H1 (cell line): Measurements from ENCODE around the gene TBL1Y.

ENCODE experiments used
- EZH2 ChIP-seq: fragments of 200-600 bp; sonication (generic); IDR thresholded peaks from 2 replicates; pipeline ENCODE4 v1.7.1; 2012; ENCODE audit warnings: low read depth, mild to moderate bottlenecking, moderate library complexity, low read length, inconsistent platforms; ENCODE audit not compliant: severe bottlenecking
- POLR2A ChIP-seq, 2 experiments: IDR thresholded peaks; 1 replicate in 1 of 2; 2 replicates in 1 of 2; pipeline ENCODE4 v1.6.1; 2011; ENCODE audit warnings: low read depth in 2 of 2, low read length in 2 of 2, mild to moderate bottlenecking in 2 of 2; ENCODE audit errors: control extremely low read depth in 1 of 2
- TEAD4 ChIP-seq: IDR thresholded peaks from 2 replicates; pipeline ENCODE4 v1.6.1; 2012; ENCODE audit warnings: low read depth, low read length, inconsistent platforms, mixed read lengths
- YY1 ChIP-seq: IDR thresholded peaks from 2 replicates; pipeline ENCODE4 v1.6.1; 2011; ENCODE audit warnings: low read depth, mild to moderate bottlenecking, low read length
- TF ChIP-seq, protein P1 (sequence below), 3 experiments: IDR thresholded peaks; 1 replicate in 2 of 3; 2 replicates in 1 of 3; pipeline versions ENCODE4 v1.5.1 to v1.6.1; 2011; ENCODE audit warnings: low read length in 3 of 3, mild to moderate bottlenecking in 3 of 3, inconsistent platforms in 2 of 3, low read depth in 1 of 3, moderate library complexity in 1 of 3; ENCODE audit not compliant: insufficient read depth in 1 of 3; ENCODE audit errors: control extremely low read depth in 1 of 3

DNA sequence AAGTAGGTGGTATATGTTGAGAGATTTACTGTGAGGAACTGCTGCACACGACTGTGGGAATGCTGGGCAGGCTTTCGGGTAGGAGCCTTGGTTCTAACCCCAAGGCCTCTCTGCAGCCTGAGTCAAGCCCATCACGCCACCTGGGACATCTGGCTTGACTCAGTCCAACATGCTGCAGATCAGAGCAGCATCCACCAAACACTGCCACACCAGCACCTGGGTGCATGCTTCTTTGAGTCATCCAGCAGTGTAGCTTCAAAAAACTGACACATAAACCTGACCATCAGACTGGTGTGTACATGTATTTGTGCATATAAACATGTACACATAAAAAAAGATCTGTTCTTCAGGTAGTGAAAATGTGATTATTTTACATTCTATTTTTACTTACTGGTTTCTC, 217.7 kb downstream of the TBL1Y start:
- TF ChIP-seq POLR2A (IDR thresholded peaks at IDR 0.05; ENCODE audit: control extremely low read depth in 1 of 2, low read depth in 2 of 2, low read length in 2 of 2) (no peak), EZH2 (no peak), YY1 (no peak), TEAD4 (no peak)
- TF ChIP-seq, protein P1, sequence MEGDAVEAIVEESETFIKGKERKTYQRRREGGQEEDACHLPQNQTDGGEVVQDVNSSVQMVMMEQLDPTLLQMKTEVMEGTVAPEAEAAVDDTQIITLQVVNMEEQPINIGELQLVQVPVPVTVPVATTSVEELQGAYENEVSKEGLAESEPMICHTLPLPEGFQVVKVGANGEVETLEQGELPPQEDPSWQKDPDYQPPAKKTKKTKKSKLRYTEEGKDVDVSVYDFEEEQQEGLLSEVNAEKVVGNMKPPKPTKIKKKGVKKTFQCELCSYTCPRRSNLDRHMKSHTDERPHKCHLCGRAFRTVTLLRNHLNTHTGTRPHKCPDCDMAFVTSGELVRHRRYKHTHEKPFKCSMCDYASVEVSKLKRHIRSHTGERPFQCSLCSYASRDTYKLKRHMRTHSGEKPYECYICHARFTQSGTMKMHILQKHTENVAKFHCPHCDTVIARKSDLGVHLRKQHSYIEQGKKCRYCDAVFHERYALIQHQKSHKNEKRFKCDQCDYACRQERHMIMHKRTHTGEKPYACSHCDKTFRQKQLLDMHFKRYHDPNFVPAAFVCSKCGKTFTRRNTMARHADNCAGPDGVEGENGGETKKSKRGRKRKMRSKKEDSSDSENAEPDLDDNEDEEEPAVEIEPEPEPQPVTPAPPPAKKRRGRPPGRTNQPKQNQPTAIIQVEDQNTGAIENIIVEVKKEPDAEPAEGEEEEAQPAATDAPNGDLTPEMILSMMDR (IDR thresholded peaks at IDR 0.05; ENCODE audit: control extremely low read depth in 1 of 3, insufficient read depth in 1 of 3, low read depth in 1 of 3, low read length in 3 of 3): no peak
